Astrocyte of the spinal cord (primary cell): ENCODE results near the gene TSTD2.

Experiments used
- DNase-seq: peaks from one replicate; pipeline ENCODE4 v3.0.0; 2011; ENCODE audit warnings: low read depth, low spot score
- H3K4me3 ChIP-seq: 2 replicates; pipeline ENCODE4 v1.5.1; 2011; ENCODE audit warnings: low read depth, mild to moderate bottlenecking, low read length, moderate library complexity
- in situ Hi-C: cut with HindIII; loops from 2 replicates; pipeline ENCODE4 v1.10.0; 2017; ENCODE audit warnings: low sequenced_read_pairs
- TF ChIP-seq, protein P1 (sequence below): IDR thresholded peaks from 2 replicates; pipeline ENCODE4 v1.5.1; 2012; ENCODE audit warnings: low read depth, mild to moderate bottlenecking, low read length, inconsistent platforms

The TSTD2 gene

DNA sequence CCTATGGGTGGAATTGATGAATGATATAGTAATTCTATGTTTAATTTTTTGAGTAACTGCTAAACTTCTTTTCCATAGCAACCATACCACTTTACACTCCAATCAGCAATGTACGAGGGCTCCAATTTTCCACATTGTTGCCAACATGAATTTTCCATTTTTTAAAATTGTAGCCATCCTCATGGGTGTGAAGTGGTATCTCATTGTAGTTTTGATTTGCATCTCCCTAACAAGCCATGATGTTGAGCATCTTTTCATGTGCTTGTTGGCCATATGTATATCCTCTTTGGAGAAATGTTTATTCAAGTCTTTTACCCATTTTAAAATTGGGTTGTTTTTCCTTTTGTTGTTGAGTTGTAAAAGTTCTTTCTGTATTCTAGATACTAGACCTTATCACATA lies 82.8 kb downstream of the TSTD2 start:
- H3K4me3 ChIP-seq = no peak overlapping the region
- in situ Hi-C loops = no loop called here
- TF ChIP-seq, protein P1, sequence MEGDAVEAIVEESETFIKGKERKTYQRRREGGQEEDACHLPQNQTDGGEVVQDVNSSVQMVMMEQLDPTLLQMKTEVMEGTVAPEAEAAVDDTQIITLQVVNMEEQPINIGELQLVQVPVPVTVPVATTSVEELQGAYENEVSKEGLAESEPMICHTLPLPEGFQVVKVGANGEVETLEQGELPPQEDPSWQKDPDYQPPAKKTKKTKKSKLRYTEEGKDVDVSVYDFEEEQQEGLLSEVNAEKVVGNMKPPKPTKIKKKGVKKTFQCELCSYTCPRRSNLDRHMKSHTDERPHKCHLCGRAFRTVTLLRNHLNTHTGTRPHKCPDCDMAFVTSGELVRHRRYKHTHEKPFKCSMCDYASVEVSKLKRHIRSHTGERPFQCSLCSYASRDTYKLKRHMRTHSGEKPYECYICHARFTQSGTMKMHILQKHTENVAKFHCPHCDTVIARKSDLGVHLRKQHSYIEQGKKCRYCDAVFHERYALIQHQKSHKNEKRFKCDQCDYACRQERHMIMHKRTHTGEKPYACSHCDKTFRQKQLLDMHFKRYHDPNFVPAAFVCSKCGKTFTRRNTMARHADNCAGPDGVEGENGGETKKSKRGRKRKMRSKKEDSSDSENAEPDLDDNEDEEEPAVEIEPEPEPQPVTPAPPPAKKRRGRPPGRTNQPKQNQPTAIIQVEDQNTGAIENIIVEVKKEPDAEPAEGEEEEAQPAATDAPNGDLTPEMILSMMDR = no peak

More for the DNA sequence above, 82.8 kb downstream of the TSTD2 start:
- no peak for DNase-seq
